K562 (cell line): ENCODE measurements around the gene PRKX. TPM values are rescaled to one million over a fixed set of nuclear protein-coding genes. Genes with fewer than 3 reads are reported as not detected.
A peak's percentile ranks its signal among the peaks of the same experiment; 100 is the strongest.
"Not testable (repeated sequence)": the region's sequence is repeated elsewhere in the genome, so short reads cannot be mapped to it uniquely, and the experiment has no call there.

Experiments
- ATAC-seq: fragments of 200-7000 bp; cut with Tn5 transposase; 3 replicates; pipeline ENCODE4 v1.9.1; 2020; ENCODE audit warnings: moderate library complexity
- BruUV-seq: library from RNA; stranded (reverse); fragments of 400-500 nt; replicated peaks from 2 replicates; lab custom pipeline; 2021; lab: Mats Ljungman, UMichigan
- CTCF ChIA-PET: fragments of 300-600 bp; formaldehyde crosslinking; extraction: SDS; loops from one replicate; lab custom pipeline; 2021; ENCODE audit warnings: low intra/inter-chr PET ratio; lab: Yijun Ruan, JAX
- POLR2A ChIA-PET: fragments of 300-600, 350-650 bp; sonication (Branson Sonifier 250); formaldehyde crosslinking; extraction: SDS; loops from one replicate; lab custom pipeline; 2021; ENCODE audit warnings: antibody characterized with exemption, inconsistent platforms; lab: Yijun Ruan, JAX
- DNase-seq, 4 experiments: peaks; one replicate each; pipeline versions ENCODE4 v3.0.0 to v3.0.0-alpha.2; 2011 to 2018; ENCODE audit warnings: low spot score in 3 of 4, mixed read lengths in 3 of 4; ENCODE audit errors: extremely low read depth in 1 of 4
- FAIRE-seq: peaks from 2 replicates; lab custom pipeline; 2011; peaks lifted over from hg19 to GRCh38; lab: Jason Lieb, UNC
- H2AFZ ChIP-seq: 2 replicates; pipeline ENCODE4 v1.6.0; 2011; ENCODE audit warnings: low read depth, low read length, control low read depth, inconsistent platforms
- H3K27ac ChIP-seq: fragments of 200-600 bp; 3 replicates; pipeline ENCODE4 v1.8.0; 2011; ENCODE audit warnings: low read depth, mild to moderate bottlenecking, control low read depth, inconsistent platforms, low read length, moderate library complexity, mixed read lengths; ENCODE audit errors: extremely low read depth
- H3K27me3 ChIP-seq, 2 experiments: fragments of 300-600 bp in 1 of 2; 2 replicates in 1 of 2; 3 replicates in 1 of 2; pipeline versions ENCODE4 v1.6.0 to v1.8.0; 2011; ENCODE audit warnings: inconsistent platforms in 2 of 2, low read length in 2 of 2, mild to moderate bottlenecking in 1 of 2, mixed read lengths in 1 of 2, moderate library complexity in 1 of 2; ENCODE audit not compliant: control insufficient read depth in 2 of 2, insufficient read depth in 2 of 2
- H3K36me3 ChIP-seq: fragments of 300-600 bp; 3 replicates; pipeline ENCODE4 v1.8.0; 2011; ENCODE audit warnings: mild to moderate bottlenecking, low read length, inconsistent platforms; ENCODE audit not compliant: control insufficient read depth, insufficient read depth
- H3K4me1 ChIP-seq, 2 experiments: fragments of 200-600 bp in 1 of 2; replicated peaks in 1 of 2; 2 replicates in 1 of 2; 3 replicates in 1 of 2; pipeline versions ENCODE4 v1.5.1 to v1.8.0; 2011; ENCODE audit warnings: inconsistent platforms in 2 of 2, low read length in 2 of 2, mild to moderate bottlenecking in 1 of 2, mixed read lengths in 1 of 2, moderate library complexity in 1 of 2; ENCODE audit not compliant: control insufficient read depth in 2 of 2, insufficient read depth in 2 of 2
- H3K4me2 ChIP-seq: 2 replicates; pipeline ENCODE4 v1.6.1; 2011; ENCODE audit warnings: low read length, control low read depth, inconsistent platforms, mixed read lengths; ENCODE audit not compliant: insufficient read depth
- H3K4me3 ChIP-seq: fragments of 200-600 bp; sonication (generic), shearing (Covaris generic); 2 replicates; pipeline ENCODE4 v1.5.1; 2016; ENCODE audit warnings: control low read depth, inconsistent platforms
- H3K79me2 ChIP-seq: fragments of 200-600 bp; 3 replicates; pipeline ENCODE4 v1.8.0; 2011; ENCODE audit warnings: low read length, inconsistent platforms; ENCODE audit not compliant: control insufficient read depth, insufficient read depth
- H3K9ac ChIP-seq, 2 experiments: 2 replicates each; pipeline versions ENCODE4 v1.6.0 to v1.6.1; 2011; ENCODE audit warnings: low read depth in 2 of 2, low read length in 2 of 2, control low read depth in 1 of 2, inconsistent platforms in 1 of 2, mild to moderate bottlenecking in 1 of 2, mixed read lengths in 1 of 2; ENCODE audit not compliant: insufficient read depth in 1 of 2
- H3K9me1 ChIP-seq: one replicate; pipeline ENCODE4 v1.6.0; 2011; ENCODE audit warnings: inconsistent platforms, mild to moderate bottlenecking, low read length, moderate library complexity; ENCODE audit not compliant: control insufficient read depth, insufficient read depth
- H3K9me3 ChIP-seq: replicated peaks from 2 replicates; pipeline ENCODE4 v1.5.1; 2011; ENCODE audit warnings: low read depth, low read length, inconsistent platforms; ENCODE audit not compliant: control insufficient read depth, insufficient read depth
- H4K20me1 ChIP-seq: replicated peaks from 2 replicates; pipeline ENCODE4 v1.6.1; 2011; ENCODE audit warnings: low read length, inconsistent platforms, mixed read lengths; ENCODE audit not compliant: control insufficient read depth, insufficient read depth
- ZNF347 ChIP-seq: fragments of 450-650 bp; formaldehyde crosslinking; IDR thresholded peaks from 2 replicates; pipeline ENCODE4 v1.4.0; 2020; ENCODE audit warnings: low read depth, mild to moderate bottlenecking, moderate library complexity
- ZNF436 ChIP-seq: fragments of 250-450, 450-650 bp; sonication (Bioruptor Pico); formaldehyde crosslinking; IDR thresholded peaks from 2 replicates; pipeline ENCODE4 v1.7.0; 2020; ENCODE audit warnings: mild to moderate bottlenecking
- WGBS: fragments of 100-300 bp; shearing (Covaris generic); methylation state at CpG from one replicate; pipeline ENCODE4 v1.1.6; 2016; ENCODE audit warnings: low coverage, mixed read lengths; ENCODE audit not compliant: insufficient coverage; ENCODE audit errors: missing lambda C conversion rate; 5-methylcytosine and 5-hydroxymethylcytosine counted together
- in situ Hi-C: fragments of 300-500 bp; cut with MboI; formaldehyde crosslinking; loops from 4 replicates; pipeline ENCODE4 v1.15.0; 2018; ENCODE audit warnings: inconsistent platforms, mixed read lengths
- intact Hi-C: fragments of 100-400 bp; cut with micrococcal nuclease; formaldehyde crosslinking; loops from 2 replicates; pipeline ENCODE4 v1.14.2; 2022
- polyA plus RNA-seq, 8 experiments: library from polyadenylated mRNA; depleted of rRNA in 4 of 8; stranded (reverse) in 5 of 8; unstranded in 3 of 8; fragments of >200 nt; fragmentation: Nextera tagmentation in 2 of 8; fragmentation: Illumina TruSeq in 1 of 8; extraction: Ambion mirVana in 2 of 8; extraction: Trizol in 1 of 8; gene quantifications; 2 replicates each; pipeline versions ENCODE4 v1.2.1 to v1.2.3, GENCODE V29; 2011 to 2014; ENCODE audit warnings: inconsistent platforms in 1 of 8, missing spikeins in 1 of 8
- total RNA-seq, 7 experiments: library from RNA; depleted of rRNA in 6 of 7; stranded (reverse); fragments of >200 nt in 6 of 7; fragmentation: Illumina TruSeq in 2 of 7; extraction: Trizol in 2 of 7; gene quantifications; 2 replicates each; pipeline versions ENCODE4 v1.2.1 to v1.2.3, GENCODE V29; 2011 to 2021; ENCODE audit warnings: low replicate concordance in 1 of 7
- TF ChIP-seq, protein P1 (sequence below), 2 experiments: fragments of 450-650 bp in 1 of 2; sonication (generic) in 1 of 2; formaldehyde crosslinking in 1 of 2; IDR thresholded peaks; 2 replicates each; pipeline versions ENCODE4 v1.7.1 to v1.9.0; 2016 to 2022; ENCODE audit warnings: inconsistent platforms in 1 of 2, mild to moderate bottlenecking in 1 of 2, missing genetic modification reagents in 1 of 2

The PRKX gene
- total and polyA plus RNA-seq, 9 of the 15 experiments (the other 6 are each of a cell fraction or from before 2014, with no cell fraction given): 3.3 to 29.4 (median 23.7) TPM

DNA sequence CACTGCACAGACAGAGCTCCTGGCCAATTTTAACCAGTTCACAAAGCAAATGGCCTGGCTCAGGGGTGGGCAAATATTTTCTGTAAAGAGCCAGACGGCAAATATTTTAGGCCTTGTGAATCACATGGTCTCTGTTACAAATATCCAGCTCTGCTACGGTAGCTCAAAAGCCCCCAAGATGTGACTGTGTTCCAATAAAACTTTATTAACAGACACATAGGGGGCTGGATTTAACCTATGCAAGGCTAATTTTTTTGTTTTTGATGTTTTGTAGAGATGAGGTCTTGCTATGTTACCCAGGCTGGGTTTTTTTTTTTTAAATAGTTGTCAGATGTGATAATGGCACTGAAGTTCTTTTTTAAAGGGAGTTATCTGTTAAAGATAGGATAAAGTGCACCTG is 65.4 kb downstream of the PRKX start:
- CTCF ChIA-PET: no interaction called here
- ATAC-seq: no peak
- 100% methylated on average over 2 of the region's 2 CpGs for WGBS
- POLR2A ChIA-PET: no interaction called here
- no peaks in the 10 kb centered on the region for H3K9me1 ChIP-seq
- H3K27me3 ChIP-seq: no peaks in the 10 kb centered on the region
- H3K27ac ChIP-seq: no peak overlapping the region
- TSS peak; percentile 30 for BruUV-seq
- H3K9ac ChIP-seq: no peak overlapping the region
- intact Hi-C loops (no loop called here), in situ Hi-C loops (loop anchor here (25.0 kb wide), 1 partner anchor 761 kb away; no protein-coding TSS in a partner anchor)
- no peaks in the 10 kb centered on the region for H3K4me1 ChIP-seq
- no peaks in the 10 kb centered on the region for H4K20me1 ChIP-seq
- H3K79me2 ChIP-seq: no peaks in the 10 kb centered on the region
- peaks cover 53% of the 10 kb centered on the region; the same call in 2 of the 3 replicates for H3K36me3 ChIP-seq
- no peak for DNase-seq
- no peak overlapping the region for H2AFZ ChIP-seq
- no peak overlapping the region for H3K4me2 ChIP-seq
- H3K9me3 ChIP-seq: no peaks in the 10 kb centered on the region; the same call in 1 of the 2 replicates
- no peak for FAIRE-seq
- H3K4me3 ChIP-seq: no peak overlapping the region
- TF ChIP-seq, protein P1, sequence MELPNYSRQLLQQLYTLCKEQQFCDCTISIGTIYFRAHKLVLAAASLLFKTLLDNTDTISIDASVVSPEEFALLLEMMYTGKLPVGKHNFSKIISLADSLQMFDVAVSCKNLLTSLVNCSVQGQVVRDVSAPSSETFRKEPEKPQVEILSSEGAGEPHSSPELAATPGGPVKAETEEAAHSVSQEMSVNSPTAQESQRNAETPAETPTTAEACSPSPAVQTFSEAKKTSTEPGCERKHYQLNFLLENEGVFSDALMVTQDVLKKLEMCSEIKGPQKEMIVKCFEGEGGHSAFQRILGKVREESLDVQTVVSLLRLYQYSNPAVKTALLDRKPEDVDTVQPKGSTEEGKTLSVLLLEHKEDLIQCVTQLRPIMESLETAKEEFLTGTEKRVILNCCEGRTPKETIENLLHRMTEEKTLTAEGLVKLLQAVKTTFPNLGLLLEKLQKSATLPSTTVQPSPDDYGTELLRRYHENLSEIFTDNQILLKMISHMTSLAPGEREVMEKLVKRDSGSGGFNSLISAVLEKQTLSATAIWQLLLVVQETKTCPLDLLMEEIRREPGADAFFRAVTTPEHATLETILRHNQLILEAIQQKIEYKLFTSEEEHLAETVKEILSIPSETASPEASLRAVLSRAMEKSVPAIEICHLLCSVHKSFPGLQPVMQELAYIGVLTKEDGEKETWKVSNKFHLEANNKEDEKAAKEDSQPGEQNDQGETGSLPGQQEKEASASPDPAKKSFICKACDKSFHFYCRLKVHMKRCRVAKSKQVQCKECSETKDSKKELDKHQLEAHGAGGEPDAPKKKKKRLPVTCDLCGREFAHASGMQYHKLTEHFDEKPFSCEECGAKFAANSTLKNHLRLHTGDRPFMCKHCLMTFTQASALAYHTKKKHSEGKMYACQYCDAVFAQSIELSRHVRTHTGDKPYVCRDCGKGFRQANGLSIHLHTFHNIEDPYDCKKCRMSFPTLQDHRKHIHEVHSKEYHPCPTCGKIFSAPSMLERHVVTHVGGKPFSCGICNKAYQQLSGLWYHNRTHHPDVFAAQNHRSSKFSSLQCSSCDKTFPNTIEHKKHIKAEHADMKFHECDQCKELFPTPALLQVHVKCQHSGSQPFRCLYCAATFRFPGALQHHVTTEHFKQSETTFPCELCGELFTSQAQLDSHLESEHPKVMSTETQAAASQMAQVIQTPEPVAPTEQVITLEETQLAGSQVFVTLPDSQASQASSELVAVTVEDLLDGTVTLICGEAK (IDR thresholded peaks at IDR 0.05): peak; percentile 75
- TF ChIP-seq, protein P1 (CRISPR knock-in tag; IDR thresholded peaks at IDR 0.05): no peak
- TF ChIP-seq ZNF436 (no peak), ZNF347 (CRISPR knock-in tag) (no peak)

DNA sequence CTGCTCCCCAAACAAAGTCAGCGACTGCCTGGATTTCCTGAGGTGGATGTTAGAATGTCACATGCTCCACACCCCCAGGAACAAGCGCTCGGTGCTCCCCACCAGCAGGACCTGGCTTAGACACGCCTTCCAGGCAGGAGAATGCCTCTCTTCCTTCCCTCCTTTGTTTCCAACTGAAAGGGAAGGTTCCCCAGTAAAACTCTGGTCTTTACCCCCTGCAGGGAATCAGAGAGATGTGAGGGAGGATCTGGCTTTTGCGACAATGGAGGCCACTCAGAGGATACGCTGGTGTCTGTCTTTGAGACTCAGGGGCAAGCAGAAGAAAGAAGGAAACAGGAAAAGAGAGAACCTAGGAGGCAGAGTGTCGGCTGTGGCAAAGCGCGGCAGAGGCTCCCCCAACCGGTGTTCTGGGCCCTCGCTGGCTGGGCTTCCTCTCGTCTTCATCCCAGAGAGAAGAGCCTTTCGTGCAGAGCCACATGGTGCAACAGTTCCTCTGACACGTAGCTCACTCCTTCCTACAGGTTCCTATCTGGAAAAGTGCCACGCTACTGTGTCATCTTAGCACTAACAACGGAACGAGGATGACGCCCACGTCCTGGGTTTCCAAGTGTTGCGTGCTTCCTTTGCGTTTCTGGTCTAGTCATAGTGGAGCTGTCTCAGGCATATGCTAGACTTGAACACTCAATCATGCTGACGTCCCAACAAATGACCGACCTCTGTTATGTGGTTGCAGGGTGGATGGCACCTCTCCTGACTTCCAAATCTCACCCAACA is 73.4 kb downstream of the PRKX start:
- intact Hi-C loops: loop anchor here (2.0 to 5.0 kb wide), 3 partner anchors 523 to 749 kb away; no protein-coding TSS in a partner anchor
- H3K9ac ChIP-seq, CTCF ChIA-PET, H3K4me2 ChIP-seq, H3K79me2 ChIP-seq, H4K20me1 ChIP-seq, H3K9me1 ChIP-seq, H3K9me3 ChIP-seq, H3K27me3 ChIP-seq, H3K4me1 ChIP-seq, H2AFZ ChIP-seq, BruUV-seq, H3K4me3 ChIP-seq, ATAC-seq, H3K27ac ChIP-seq, DNase-seq: not testable (repeated sequence)
- H3K36me3 ChIP-seq: peaks cover 29% of the 10 kb centered on the region; the same call in 2 of the 3 replicates
- POLR2A ChIA-PET: interaction anchor here (1.1 kb wide), 1 partner anchor 10 kb away, joined by 3 read pairs; no protein-coding TSS in a partner anchor
- 76% methylated on average over 5 of the region's 23 CpGs for WGBS
- peak; percentile 49 for FAIRE-seq
- in situ Hi-C loops: loop anchor here (10.0 to 25.0 kb wide), 2 partner anchors 405 to 753 kb away; no protein-coding TSS in a partner anchor
